Limb (tissue), 2 donors: ENCODE results near the gene ZCCHC14.
A peak's percentile ranks its signal among the peaks of the same experiment; 100 is the strongest.
"Not testable (repeated sequence)": the region's sequence is repeated elsewhere in the genome, so short reads cannot be mapped to it uniquely, and the experiment has no call there.

Source experiments
- DNase-seq, 2 donors: peaks; one replicate each; pipeline ENCODE4 v3.0.0-alpha.2; 2016; ENCODE audit errors: extremely low spot score in 2 of 2

ZCCHC14 gene

GRCh38 chr16:87481711-87482110, 11.1 kb downstream of the ZCCHC14 start:
- DNase-seq, result not testable (repeated sequence)

- not testable (repeated sequence) for DNase-seq
Observed at GRCh38 chr16:87477209-87477981, 15.4 kb downstream of the ZCCHC14 start.

GRCh38 chr16:87474566-87474996, 18.2 kb downstream of the ZCCHC14 start:
- no peak for DNase-seq

GRCh38 chr16:87474017-87474416, 18.8 kb downstream of the ZCCHC14 start:
- DNase-seq, result no peak

- no peak for DNase-seq
Observed at GRCh38 chr16:87472935-87473334, 19.9 kb downstream of the ZCCHC14 start.

GRCh38 chr16:87472142-87472778, 20.6 kb downstream of the ZCCHC14 start:
- no peak for DNase-seq

- no peak for DNase-seq
Observed at GRCh38 chr16:87471278-87472141, 21.3 kb downstream of the ZCCHC14 start.

GRCh38 chr16:87470332-87470731, 22.5 kb downstream of the ZCCHC14 start:
- no peak for DNase-seq

GRCh38 chr16:87469169-87469568, 23.7 kb downstream of the ZCCHC14 start:
- no peak for DNase-seq

- DNase-seq, result no peak
Observed at GRCh38 chr16:87468550-87468949, 24.3 kb downstream of the ZCCHC14 start.

- DNase-seq, result no peak
Observed at GRCh38 chr16:87466975-87467501, 25.8 kb downstream of the ZCCHC14 start.

GRCh38 chr16:87465879-87466278, 26.9 kb downstream of the ZCCHC14 start:
- no peak for DNase-seq

- DNase-seq, result peak; percentile 36 to 67
Observed at GRCh38 chr16:87465306-87465705, 27.5 kb downstream of the ZCCHC14 start.

- peak in 1 of 2 donors; percentile 46 for DNase-seq
Observed at GRCh38 chr16:87464691-87465300, 28.0 kb downstream of the ZCCHC14 start.

GRCh38 chr16:87463722-87464690, 28.8 kb downstream of the ZCCHC14 start:
- peak in 1 of 2 donors; percentile 43 for DNase-seq

- peak in 1 of 2 donors; percentile 63 for DNase-seq
Observed at GRCh38 chr16:87461466-87461991, 31.3 kb downstream of the ZCCHC14 start.

GRCh38 chr16:87460936-87461335, 31.9 kb downstream of the ZCCHC14 start:
- DNase-seq, result no peak

- no peak for DNase-seq
Observed at GRCh38 chr16:87459833-87460232, 33.0 kb downstream of the ZCCHC14 start.

- DNase-seq, result no peak
Observed at GRCh38 chr16:87459027-87459426, 33.8 kb downstream of the ZCCHC14 start.

- DNase-seq, result no peak
Observed at GRCh38 chr16:87458424-87458915, 34.4 kb downstream of the ZCCHC14 start.
